ENCODE data around the gene BHLHE23. TPM values are rescaled to one million over a fixed set of nuclear protein-coding genes. Genes with fewer than 3 reads are reported as not detected.

BHLHE23 gene
- total RNA-seq, 2 donors from 2014 or later = not detected

DNA sequence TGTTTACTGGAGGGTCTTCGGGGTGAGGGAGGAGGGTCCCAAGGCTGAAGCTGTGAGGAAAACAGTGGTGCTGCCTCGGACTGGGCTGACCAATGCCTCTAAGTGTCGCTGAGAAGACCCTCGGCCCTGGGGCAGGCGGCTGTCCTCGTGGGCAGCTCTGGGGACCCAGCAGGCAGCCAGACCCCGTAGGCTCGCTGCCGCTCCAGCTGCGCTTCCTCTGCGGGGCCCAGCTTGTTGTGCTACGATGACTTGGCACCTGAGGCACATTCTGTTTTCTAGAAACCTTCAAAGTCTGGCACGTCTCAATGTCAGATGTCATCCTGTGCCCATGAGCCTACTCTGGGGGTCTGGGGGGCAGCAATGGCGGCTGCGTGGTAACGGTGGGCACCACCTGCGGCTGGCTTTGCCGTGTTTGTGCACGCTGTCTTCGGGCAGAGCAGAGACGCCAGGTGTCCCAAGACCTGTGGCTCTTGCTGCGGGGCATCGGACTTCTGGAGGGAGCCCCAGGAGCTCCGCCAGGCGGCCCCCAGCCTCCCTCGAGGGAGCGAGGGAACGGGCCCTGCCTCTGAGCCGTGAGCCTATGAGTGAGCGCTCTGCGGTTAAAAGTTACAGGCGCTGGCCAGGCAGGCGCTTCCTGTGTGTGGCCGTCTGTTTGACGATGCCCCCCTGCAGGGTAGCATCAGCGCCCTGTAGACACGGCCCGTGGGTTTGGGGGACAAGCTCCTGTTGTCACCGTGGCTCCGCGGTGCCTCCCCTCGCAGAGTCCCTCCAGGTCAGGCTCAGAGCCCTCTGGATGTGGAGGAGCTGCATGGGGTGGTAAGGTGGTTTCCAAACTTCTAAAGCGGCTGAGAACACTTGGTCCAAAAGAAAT lies 47.4 kb downstream of the BHLHE23 start:
- Histone ChIP-seq H3K4me1 (peaks cover 9% of the 10 kb centered on the region), H3K36me3 (no peaks in the 10 kb centered on the region), H3K9ac (ENCODE audit: low read depth in 2 of 2, low read length in 2 of 2) (no peak overlapping the region), H3K4me3 (no peak overlapping the region), H3K27me3 (no peaks in the 10 kb centered on the region), H3K27ac (no peak overlapping the region), H3K9me3 (no peaks in the 10 kb centered on the region)
- DNase-seq = no peak
- intact Hi-C loops (cut with DNase I) = no loop called here
- TF ChIP-seq, protein P1, sequence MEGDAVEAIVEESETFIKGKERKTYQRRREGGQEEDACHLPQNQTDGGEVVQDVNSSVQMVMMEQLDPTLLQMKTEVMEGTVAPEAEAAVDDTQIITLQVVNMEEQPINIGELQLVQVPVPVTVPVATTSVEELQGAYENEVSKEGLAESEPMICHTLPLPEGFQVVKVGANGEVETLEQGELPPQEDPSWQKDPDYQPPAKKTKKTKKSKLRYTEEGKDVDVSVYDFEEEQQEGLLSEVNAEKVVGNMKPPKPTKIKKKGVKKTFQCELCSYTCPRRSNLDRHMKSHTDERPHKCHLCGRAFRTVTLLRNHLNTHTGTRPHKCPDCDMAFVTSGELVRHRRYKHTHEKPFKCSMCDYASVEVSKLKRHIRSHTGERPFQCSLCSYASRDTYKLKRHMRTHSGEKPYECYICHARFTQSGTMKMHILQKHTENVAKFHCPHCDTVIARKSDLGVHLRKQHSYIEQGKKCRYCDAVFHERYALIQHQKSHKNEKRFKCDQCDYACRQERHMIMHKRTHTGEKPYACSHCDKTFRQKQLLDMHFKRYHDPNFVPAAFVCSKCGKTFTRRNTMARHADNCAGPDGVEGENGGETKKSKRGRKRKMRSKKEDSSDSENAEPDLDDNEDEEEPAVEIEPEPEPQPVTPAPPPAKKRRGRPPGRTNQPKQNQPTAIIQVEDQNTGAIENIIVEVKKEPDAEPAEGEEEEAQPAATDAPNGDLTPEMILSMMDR (IDR thresholded peaks at IDR 0.05) = no peak

DNA sequence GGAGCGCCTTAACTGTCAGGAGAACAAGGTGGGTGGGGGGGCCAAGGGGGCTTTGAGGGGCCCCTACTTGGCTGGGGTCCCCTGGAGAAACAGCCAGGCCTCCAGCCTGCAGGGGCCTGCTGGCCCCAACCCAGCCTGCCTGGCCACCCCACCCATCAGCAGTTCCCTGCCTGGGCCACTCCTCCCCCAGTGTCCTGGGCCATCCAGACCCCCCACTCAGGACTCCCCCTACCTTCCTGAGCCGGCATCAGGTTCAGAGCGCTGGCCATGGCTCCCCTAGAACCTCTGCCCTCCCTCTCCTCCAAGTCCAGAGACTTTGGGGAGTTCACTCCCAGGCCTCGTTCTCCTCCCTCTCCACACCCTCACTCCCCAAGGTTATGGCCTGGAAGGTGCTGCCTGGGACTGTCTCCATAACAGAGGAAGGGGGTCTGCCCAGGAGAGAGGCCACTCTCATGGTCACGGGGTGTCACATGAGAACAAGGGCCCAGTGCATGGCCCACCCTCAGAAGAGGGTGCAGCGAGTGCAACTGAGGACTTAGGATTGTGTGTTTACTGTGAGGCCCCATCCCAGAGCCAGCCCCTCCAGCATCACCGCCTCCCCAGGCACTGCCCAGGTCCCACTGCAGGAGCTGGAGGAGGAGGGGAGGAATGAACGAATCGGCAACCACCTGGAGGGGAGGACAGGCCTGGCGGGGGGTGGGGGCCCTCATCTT lies 48.2 kb downstream of the BHLHE23 start:
- Histone ChIP-seq H3K27me3 (no peaks in the 10 kb centered on the region), H3K9me3 (no peaks in the 10 kb centered on the region), H3K36me3 (no peaks in the 10 kb centered on the region), H3K9ac (ENCODE audit: low read depth in 2 of 2, low read length in 2 of 2) (no peak overlapping the region), H3K4me3 (no peak overlapping the region), H3K4me1 (peaks cover 13% of the 10 kb centered on the region), H3K27ac (no peak overlapping the region)
- TF ChIP-seq, protein P1 (IDR thresholded peaks at IDR 0.05) = no peak
- DNase-seq = no peak
- intact Hi-C loops (cut with DNase I) = no loop called here

DNA sequence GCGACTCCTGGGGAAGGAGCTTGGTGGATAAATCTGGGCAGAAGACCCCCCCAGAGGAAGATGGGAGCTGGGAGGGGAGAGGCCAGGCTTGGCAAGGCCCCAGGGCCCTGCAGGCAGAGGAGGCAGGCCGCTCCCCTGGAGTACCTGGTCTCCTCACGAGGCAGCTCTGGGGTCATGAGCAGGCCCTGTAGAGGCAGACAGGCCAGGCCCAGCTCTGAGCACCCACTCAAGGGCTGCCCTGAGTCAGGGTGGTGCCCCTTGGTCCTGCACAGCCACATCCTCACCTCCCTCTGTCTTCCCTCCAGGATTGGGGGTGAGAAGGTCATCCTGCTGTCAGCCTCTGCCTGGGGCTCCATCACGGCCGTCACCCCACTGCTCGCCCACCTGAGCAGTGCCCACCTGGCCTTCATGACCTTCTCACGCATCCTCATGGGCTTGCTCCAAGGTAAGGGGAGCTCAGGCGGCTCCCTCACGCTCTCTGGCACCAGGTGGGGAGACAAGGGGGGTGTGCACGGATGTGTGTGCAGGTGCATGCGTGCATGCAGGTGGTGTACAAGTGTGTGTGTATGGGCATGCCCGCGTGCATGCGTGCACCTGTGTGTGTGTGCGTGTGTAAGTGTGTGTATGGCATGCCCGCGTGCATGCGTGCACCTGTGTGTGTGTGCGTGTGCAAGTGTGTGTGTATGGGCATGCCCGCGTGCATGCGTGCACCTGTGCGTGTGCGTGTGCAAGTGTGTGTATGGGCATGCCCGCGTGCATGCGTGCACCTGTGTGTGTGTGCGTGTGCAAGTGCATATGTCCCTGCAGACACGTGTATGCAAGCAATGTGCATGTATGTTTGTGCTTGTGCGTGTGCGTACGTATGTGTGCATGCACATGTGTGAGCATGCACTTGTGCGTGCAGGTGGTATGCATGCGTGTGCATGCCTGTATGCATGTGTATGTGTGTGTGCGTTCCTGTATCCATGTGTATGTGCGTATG lies 49.3 kb downstream of the BHLHE23 start:
- H3K9ac ChIP-seq (ENCODE audit: low read depth in 2 of 2, low read length in 2 of 2) = no peak overlapping the region
- H3K36me3 ChIP-seq = no peaks in the 10 kb centered on the region
- DNase-seq = no peak
- no peak overlapping the region for H3K27ac ChIP-seq
- H3K27me3 ChIP-seq = no peaks in the 10 kb centered on the region
- TF ChIP-seq, protein P1 (IDR thresholded peaks at IDR 0.05) = no peak
- peaks cover 20% of the 10 kb centered on the region for H3K4me1 ChIP-seq
- H3K9me3 ChIP-seq = no peaks in the 10 kb centered on the region
- H3K4me3 ChIP-seq = no peak overlapping the region
- intact Hi-C loops (cut with DNase I) = no loop called here

DNA sequence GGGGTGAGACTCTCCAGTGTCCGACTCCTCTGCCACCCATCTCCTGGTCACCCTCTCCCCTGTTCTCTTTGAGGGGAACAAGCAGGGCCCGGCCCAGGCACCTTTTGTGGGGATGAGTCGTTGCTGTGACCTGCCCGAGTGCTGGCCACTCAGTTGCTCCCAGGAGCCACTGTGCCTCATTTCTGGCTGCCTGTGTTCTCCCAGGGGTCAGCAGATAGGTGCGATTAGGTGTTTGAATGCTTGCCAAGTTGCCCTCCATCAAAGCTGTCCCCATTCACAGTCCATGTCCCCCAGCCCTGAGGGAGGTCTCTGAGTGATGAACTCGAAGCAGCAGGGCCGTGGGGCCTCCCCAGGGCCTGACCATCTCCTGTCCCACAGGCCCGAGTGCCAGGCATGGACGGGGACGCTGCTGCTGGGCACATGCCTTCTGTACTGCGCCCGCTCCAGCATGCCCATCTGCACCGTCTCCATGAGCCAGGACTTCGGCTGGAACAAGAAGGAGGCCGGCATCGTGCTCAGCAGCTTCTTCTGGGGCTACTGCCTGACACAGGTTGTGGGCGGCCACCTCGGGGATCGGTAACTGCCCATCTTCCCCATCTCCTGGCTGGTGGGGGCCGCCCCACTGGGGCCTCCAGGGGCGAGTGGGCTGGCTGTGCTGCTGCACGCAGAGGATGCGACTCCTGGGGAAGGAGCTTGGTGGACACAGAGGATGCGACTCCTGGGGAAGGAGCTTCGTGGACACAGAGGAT lies 50.2 kb downstream of the BHLHE23 start:
- H3K36me3 ChIP-seq = no peaks in the 10 kb centered on the region
- no peaks in the 10 kb centered on the region for H3K9me3 ChIP-seq
- H3K4me3 ChIP-seq = no peak overlapping the region
- no peak overlapping the region for H3K27ac ChIP-seq
- TF ChIP-seq, protein P1 (IDR thresholded peaks at IDR 0.05) = no peak
- intact Hi-C loops (cut with DNase I) = no loop called here
- H3K9ac ChIP-seq (ENCODE audit: low read depth in 2 of 2, low read length in 2 of 2) = no peak overlapping the region
- DNase-seq = no peak
- H3K27me3 ChIP-seq = no peaks in the 10 kb centered on the region
- peaks cover 23% of the 10 kb centered on the region for H3K4me1 ChIP-seq

Other genes with a start within 250 kb of the BHLHE23 start
- gene MRGBP, start 210.5 kb downstream of the BHLHE23 start, total RNA-seq = 10 to 100 TPM; 11.0 to 12.0 TPM
- gene OGFR, start 202.1 kb downstream of the BHLHE23 start, total RNA-seq = 10 to 100 TPM; 36.3 to 36.8 TPM
- gene COL9A3, start 189.9 kb downstream of the BHLHE23 start, total RNA-seq = 1 to 10 TPM; 2.7 to 3.6 TPM
- gene TCFL5, start 145.1 kb downstream of the BHLHE23 start, total RNA-seq = 1 to 10 TPM; 6.2 to 7.3 TPM
- 10 to 100 TPM; 41.4 to 50.4 TPM for gene DIDO1, start 80.5 kb downstream of the BHLHE23 start, total RNA-seq
- gene GID8, start 68.8 kb downstream of the BHLHE23 start, total RNA-seq = 10 to 100 TPM; 37.3 to 40.4 TPM
- gene SLC17A9, start 54.3 kb downstream of the BHLHE23 start, total RNA-seq = 10 to 100 TPM; 23.1 to 54.7 TPM
- gene YTHDF1, start 209.2 kb upstream of the BHLHE23 start, total RNA-seq = 10 to 100 TPM; 35.4 to 38.7 TPM
- not detected for gene BIRC7, start 228.9 kb upstream of the BHLHE23 start, total RNA-seq
- gene NKAIN4, start 247.5 kb upstream of the BHLHE23 start, total RNA-seq = under 1 TPM in 1 of 2 donors, not detected in 1; 0.29 TPM